GM19438 (cell line): ENCODE measurements around the gene DAB2.

ENCODE experiments used
- ATAC-seq: cut with Tn5 transposase; IDR thresholded peaks from one replicate; pipeline ENCODE4 v1.9.1; 2021; ENCODE audit warnings: low read depth; ENCODE audit not compliant: unreplicated experiment

Gene DAB2

DNA sequence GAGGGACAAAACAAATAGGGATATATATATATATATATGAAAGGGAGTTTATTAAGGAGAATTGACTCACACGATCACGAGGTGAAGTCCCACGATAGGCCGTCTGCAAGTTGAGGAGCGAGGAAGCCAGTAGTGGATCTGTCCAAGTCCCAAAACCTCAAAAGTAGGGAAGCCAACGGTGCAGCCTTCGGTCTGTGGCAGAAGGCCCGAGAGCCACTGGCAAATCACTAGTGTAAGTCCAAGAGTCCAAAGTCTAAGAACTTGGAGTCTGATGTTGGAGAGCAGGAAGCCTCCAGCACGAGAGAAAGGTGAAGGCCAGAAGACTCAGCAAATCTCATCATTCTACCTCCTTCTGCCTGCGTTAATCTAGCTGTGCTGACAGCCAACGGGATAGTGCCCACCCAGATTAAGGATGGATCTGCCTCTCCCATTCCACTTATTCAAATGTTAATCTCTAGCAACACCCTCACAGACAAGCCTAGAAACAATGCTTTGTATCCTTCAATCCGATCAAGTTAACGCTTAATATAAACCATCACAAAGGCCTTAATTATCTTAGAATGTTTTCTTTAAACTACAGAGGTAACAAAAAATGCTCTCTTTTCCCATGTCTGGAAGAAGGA is 23.8 kb upstream of the DAB2 start:
- no peak for ATAC-seq

DNA sequence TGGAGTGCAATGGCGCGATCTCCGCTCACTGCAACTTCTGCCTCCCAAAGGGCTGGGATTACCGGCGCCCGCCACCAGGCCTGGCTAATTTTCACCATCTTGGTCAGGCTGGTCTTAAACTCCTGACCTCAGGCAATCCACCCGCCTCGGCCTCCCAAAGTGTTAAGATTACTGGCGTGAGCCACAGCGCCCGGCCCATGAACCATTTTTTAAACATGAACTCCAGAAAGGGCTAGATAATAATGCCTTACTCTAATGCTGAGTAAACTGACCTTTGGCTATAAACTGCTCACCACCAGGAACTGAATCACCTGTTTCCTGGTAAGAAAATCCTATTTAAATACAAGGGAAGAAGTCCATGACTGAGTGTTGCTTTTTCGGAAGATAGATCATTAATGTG is 23.2 kb upstream of the DAB2 start:
- no peak for ATAC-seq

DNA sequence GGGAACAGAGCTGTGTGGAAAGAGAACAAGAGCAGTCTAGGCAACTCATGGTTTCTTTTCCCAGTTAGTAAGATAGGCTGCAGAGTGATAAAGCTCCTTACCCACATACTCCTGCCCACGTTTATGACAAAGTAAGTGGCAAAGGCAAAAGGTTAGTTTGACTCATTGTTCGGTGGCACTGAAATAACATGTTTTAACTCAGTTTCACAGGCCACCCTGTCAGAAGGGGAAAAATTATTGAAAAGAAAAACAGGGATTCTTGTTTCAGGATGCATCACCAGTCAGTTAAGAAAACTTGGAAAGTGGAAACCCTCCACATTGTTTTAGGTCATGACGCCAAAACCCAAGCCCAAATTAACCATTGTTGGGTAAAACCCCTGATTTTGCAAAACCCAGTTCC is 22.3 kb upstream of the DAB2 start:
- ATAC-seq: no peak

DNA sequence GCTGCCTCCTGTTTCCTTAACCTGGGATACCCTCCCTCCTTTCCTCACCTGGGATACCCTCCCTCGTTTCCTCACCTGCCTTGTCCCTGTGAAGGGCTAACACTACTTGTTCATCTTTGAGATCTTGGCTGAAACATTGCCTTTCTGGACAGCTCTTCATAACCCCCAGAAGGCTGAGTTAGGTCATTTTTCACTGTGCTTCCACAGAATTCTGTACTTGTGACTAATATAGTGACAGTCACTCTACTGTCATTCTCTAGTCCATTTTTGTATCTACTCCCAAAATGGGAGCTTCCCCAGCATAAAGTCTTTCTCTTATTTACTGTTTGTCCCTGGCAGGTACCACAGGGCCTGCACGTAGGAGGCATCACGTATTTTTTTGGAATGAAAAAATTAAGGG is 21.5 kb upstream of the DAB2 start:
- ATAC-seq: no peak

DNA sequence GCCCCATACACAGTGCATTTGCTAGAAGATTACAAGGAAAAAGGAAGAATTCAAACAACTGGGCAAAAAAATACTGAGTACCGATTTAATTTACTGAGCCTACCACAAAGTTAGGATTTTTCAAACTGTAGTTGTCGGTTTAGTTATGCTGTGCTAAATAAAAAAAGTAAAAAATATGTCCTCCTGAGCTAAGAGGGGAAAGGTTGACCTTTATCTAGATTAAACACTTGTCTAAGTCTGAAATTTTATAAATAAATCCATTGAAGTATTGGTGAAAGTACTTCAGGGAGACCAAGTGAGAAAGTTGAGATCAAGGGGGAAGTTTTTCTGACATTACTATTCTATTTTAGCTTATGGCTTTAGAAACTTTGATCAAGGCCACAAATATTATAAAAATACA is 19.1 kb upstream of the DAB2 start:
- no peak for ATAC-seq

DNA sequence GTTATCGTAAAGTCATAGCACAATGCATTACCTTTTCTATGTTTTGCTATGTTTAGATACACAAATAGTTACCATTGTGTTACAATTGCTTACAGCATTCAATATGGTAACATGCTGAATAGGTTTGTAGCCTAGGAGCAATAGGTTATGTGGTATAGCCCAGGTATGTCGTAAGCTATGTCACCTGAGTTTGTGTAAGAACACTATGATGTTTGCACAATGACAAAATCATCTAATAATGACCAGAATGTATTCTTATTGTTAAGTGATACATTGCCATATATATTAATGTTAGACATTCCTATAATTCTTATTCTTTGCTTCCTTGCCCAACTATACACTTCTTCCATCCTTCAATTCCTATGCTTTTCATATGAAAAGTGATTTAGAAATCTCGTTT is 18.2 kb upstream of the DAB2 start:
- ATAC-seq: no peak

DNA sequence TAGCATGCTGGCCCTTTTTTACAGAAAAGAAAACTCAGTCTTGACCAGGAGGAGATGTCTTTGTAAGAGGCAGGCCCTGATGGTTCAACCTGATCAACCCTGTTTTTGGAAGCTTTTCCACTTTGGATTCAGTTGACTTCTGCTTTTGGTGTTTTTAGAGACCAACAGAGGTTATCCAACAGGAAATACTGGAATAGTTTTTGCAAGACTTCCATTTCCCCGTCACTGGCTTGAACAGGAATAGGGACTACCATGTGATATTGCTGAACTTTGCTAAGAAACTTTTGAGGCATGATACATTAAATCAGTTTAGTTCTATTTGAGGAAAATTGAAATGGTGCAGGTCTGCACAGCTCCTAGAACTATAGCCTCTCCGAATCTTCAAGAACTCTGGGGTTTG is 17.1 kb upstream of the DAB2 start:
- no peak for ATAC-seq

DNA sequence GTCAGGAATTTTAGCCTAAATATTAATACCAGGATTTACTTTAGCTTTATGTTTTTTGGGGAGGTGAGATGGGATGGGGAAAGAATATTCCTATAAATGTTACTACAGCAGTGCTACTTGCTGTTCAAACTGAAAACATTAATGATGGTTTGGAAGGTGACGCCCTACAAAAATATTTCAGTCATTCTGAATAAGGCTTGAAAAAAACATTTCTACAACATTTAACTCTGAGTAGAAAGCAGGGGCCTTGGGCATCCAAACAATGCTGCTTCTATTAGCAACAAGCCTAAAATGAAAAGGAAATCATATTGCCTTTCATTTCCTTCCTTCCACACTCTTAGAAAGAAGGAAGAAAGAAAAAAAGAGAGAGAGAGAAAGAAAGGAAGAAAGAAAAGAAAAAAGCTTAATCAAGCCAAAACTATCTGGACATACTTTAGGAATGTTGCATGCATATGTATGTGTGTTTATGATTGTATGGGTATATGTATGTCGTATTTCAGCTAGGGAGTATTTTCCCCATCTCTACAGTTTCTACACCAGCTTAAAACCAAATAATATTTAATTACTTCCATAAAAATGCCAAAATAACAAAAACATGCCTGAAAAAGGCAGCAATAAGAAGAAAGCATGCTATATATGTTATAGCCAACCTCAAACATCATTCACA is 16.3 kb upstream of the DAB2 start:
- no peak for ATAC-seq

DNA sequence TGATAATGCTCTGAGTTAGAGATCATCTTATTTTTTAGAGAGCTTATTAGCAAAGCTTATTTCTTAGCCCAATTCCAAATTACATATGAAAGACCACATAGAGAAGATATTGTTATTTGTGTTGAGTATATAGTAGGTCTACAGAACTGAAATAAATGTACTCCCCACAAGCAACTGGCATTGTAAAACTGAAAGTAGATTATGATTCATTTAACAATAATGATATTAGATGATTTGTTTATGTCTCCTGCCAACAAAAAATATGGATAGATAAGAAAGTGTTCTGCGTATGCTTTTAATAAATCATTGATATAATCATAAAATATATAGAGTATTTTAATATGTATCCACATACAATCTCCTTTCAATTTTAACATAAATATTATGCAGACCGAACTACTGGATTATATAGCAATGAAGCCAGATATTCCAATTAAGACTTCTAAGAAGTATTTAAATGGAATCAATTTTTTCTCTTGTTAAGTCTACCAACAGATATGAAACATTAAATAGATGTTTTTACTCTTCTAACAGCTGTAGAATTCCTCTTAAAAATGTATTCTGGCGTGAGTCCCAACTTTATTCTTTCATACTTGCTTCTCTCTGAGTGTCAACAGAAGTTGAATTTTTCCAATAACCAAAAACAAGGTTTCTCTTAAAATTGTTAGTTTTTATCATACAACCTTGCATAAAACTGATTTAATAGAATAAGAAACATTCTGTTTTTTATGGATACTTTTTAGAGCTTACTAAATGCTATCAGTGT is 15.6 kb upstream of the DAB2 start:
- ATAC-seq: no peak

DNA sequence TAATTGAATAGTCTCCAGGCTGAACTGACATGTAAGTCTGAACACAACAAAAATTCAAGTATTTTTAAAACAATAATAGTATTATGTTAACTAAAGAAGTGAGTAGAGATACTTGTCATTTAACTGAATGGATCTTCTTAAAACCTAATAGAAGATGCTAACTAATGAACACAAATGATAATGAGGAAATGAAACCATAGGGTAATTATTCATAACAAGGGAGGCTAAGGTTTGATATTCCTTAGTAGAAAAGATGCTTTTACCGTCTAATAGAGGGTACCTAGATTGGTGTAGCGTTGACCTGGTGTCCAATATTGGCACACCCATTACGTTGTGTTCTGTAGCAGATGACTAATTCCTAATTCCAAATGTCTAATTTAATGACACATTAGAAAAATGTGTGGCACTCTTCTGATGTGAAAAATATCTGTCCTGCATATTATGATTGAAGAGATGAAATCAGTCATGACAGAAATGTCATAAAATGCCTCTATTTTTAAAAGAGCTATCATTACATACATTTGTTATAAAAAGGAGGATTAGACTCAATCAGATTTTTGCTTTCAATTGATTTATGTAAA is 14.9 kb upstream of the DAB2 start:
- ATAC-seq: no peak

DNA sequence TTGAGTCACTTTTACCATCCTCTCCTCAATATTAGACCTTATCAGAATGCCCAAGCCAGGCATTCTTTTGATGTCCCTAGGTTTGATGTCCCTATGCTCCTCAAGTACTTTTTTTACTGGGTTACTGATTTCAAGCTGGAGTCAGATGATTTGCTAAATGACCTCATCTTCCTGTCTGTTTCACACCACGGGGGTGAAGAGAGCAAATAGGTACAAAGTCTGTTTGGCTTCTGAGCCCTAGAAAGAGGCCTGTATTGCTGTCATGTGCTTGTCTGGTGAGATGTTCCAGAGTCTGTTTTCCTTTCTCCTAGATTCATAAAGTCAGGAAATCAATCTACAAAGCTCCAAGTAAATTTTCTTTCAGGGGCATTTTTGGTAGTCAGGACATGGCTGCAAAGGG is 12.7 kb upstream of the DAB2 start:
- no peak for ATAC-seq

DNA sequence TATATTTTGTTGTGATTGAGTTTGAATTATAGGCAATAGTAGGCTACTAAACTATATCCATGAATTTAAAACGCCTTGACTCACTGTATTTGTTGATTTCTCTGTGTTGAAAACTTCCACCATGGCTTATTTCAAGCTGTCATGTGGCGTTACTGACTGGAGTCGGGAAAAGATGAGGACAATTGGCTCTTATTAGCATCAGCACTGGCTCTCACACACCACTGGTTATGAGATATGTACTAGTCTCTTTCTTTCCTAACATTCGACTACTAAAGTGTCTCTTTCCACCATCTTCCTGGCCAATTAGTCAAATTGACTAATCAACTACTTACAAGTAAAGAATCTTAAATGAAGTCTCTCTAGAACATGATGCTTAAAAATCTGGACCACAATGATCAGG is 9.1 kb upstream of the DAB2 start:
- no peak for ATAC-seq

DNA sequence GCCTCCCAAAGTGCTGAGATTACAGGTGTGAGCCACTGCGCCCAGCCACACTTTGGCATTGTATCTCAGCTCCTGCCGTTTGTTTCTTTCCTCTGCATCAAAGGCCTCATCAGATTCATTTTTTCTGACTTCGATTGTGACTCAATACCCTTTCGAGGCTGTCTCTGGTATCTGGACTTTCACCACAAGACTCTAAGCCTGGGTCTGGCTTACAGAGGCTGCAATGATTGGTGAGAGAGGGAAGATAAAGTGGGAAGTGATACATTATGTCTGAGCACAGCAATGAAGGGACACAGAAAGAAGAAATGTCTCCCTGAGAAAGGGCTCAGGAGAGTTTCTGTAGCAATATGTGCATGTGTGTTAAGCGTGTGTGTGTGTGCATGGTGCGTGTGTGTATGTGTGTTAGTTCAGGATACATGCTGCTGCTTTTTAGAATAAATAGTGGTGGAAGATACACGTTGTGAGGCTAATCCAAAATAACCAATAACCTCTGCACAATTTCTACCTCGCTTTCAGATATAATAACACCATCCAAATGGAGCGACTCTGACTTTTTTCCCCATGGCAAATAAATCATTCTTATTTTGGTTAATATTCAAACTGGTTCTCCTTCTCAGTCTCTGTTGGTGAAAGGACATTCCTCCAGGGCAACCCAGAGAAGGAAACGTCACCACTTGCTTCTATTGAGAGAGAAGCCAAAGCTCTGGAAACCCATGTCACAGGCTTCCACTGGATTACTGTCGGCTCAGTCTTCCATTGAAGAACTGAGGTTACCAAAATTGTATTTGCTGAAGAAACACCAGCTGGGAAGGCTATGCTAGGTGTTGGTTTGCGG is 8.1 kb upstream of the DAB2 start:
- ATAC-seq: no peak

DNA sequence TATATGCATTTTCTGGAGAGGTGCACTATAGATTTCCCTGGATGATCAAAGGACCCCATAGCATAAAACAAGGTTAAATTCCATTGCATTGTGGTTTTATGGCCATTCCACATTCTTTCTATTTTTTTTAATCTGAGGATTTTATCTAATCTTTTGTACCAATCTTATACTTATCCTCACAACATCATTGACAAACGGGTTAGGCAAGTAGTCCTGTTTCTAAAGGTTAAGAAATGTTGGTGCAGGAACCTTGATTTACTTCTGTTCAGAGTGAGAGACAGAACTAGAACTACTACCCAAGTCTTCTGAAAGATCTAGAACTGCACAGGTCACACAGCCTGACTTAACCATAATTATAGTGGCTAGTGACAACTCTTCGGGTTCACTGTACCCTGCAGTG is 5.7 kb upstream of the DAB2 start:
- ATAC-seq: no peak

DNA sequence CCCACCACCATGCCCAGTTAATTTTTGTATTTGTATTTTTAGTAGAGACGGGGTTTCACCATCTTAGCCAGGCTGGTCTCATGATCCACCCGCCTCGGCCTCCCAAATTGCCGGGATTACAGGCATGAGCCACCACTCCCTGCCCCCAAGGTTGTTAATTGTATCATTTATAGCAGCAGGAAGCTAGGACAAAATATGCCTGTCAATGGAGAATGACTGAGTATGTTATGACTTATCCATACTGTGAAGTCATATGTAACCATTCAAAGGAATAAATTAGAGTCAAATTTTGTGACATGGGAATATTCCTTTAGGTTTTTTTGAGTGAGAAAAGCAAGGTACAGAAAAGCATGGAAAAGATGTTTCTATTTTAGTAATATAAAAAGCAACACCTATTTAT is 3.9 kb upstream of the DAB2 start:
- no peak for ATAC-seq

DNA sequence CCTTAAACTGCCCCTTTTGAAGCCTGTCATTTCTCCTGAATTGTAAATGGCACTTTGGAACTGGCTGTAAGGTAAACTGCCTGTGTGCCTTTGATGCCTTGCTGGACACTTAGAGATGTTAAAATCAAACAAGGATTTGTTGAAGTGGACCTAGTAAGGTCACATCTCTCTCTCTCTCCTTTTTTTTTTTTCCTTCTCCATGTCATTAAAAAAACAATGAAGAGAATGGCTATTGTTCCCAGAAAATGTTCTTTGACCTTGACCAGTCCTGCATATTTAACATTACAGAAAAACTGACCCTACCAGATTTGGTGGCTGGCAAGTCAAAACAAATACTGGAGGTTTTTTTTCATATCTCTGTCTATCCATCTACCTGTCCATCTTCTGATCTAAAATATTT is 2.9 kb upstream of the DAB2 start:
- no peak for ATAC-seq

DNA sequence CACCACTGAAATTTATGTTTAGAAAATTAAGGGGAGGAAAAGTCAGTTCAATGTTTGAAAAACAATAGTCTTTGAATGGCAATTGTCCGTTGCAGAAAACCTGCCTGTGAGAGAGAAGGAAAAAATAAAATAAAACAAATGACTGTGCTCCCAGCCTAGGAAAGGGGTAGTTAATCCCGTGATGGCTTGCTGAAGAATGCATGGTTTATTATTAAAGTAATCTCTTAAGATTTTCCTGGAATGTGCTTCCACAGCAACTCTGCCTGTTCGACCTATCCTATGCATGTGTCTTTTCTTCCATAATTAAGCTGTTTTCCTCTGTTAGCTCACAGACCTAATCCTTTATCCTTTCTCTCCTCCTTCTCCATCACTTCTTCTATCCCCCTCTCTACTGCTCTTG is 2.4 kb upstream of the DAB2 start:
- no peak for ATAC-seq

DNA sequence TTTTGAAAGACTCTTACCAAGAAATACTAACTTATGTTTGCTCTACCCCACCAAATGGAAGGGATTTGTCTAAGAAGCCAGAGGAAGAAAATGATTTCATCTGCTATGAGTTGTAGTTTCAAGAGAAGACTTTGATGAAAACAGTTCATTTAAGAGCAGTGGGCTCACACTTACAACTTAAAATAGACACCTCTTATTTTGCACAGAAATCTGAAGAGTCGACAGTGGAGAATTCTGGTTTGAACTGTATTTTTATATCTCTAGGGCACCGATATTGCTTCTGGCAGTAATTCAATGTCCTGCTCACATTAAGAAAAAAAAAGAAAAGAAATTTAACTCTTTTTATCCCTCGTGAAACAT is 1.9 kb upstream of the DAB2 start:
- no peak for ATAC-seq

DNA sequence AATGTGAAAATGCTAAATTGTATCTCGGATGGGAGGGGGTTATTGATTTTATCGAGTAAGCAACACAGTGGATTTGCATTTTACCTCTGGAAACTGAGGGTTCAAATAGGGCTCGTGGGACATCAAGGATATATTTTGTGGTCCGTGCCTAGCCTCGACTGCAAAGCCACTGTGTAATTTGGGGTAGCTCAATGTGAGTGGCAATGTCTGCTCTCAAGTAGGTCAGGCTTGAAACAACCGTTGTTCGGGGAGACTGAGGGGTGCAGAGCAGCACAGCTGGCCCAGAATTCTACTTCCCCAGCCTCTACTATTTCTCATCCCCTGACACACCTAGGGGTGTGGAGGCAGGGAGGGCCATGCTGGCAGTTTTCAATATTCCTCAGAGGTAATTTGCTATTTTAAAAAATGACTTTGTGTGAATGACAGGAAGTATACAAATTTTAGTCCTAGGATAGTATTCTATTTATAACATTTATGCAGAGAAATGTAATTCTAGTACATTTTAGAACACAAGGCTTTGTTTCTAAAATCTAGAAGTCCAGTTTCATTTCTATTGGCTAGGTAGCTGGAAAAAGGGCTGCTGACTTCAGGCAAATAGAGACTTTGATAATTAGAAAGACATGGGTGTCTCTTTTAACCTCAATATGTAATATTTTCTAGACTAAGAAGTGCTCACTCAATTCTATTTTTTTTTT is 1.4 kb upstream of the DAB2 start:
- ATAC-seq: no peak

DNA sequence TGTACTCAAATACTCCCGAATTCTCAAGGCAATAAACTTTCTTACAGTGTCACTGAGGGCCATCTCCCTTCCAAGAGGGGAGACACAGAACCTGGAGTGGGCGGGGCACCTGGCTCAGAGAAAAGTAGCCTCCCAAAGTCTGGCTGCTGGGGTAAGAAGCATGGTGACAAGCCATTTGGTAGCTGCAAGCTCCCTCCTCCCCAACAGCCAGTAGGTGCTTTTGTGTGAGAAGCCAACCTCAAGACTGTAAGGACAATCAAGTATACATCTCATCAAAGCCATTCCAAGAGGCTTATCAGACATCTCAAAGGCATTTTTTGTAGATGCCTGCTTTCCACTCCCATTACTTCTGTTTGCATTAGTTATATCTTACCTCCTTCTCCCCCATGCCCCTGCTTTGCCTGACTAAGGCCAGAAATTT is 1.4 kb downstream of the DAB2 start:
- no peak for ATAC-seq
